Activated CD8-positive, alpha-beta memory T cell treated with anti-CD3 and anti-CD28 coated beads for 4 hours (primary cell): ENCODE measurements around the gene ALOXE3.
A peak's percentile ranks its signal among the peaks of the same experiment; 100 is the strongest.
"Not testable (repeated sequence)": the region's sequence is repeated elsewhere in the genome, so short reads cannot be mapped to it uniquely, and the experiment has no call there.

Experiments used
- DNase-seq, 2 donors: peaks; one replicate each; pipeline ENCODE4 v3.0.0-alpha.2; 2020; ENCODE audit warnings: low read depth in 2 of 2

The ALOXE3 gene

DNA sequence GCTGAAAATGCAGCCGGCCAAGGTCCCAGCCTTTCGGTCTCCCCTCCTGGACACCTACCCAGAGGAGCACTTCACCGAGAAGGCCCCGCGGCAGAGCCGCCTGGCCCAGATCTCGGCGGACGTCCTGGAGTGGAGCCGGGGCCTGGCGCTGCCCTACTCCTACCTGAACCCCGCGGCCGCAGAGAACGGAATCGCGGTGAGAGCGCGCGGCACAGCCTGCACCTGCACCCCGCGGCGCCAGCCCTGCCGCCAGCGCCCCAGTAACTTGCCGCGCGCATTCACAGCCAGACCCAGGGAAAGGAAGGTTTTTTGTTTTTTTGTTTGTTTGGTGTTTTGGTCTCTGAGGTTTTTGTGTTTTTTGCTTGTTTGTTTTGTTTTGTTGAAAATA is 46.0 kb downstream of the ALOXE3 start:
- DNase-seq = no peak

DNA sequence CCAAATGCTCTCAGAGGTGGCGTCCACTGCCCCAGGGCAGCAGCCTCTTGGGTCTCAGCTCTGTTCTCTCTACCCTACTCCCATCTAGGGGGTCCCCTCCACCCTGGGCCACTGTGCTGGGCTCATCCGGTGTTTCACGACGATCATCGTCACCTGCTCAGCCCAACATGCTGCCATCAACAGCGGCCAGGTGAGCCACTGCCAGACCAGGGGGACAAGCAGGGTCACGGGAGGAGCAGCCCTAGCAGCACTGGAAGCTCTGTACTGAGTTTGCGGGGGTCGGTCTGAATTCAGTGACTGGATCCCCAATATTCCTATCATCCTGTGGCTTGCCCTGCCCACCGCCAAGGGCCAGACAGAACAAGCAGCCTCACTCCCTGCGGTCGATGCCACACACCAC is 46.8 kb downstream of the ALOXE3 start:
- no peak for DNase-seq

- no peak for DNase-seq
Observed at GRCh38 chr17:8069587-8069860, 48.8 kb downstream of the ALOXE3 start.

GRCh38 chr17:8068736-8069586 is 49.4 kb downstream of the ALOXE3 start:
- DNase-seq = no peak

- no peak for DNase-seq
Observed at GRCh38 chr17:8067806-8068205, 50.5 kb downstream of the ALOXE3 start.

DNA sequence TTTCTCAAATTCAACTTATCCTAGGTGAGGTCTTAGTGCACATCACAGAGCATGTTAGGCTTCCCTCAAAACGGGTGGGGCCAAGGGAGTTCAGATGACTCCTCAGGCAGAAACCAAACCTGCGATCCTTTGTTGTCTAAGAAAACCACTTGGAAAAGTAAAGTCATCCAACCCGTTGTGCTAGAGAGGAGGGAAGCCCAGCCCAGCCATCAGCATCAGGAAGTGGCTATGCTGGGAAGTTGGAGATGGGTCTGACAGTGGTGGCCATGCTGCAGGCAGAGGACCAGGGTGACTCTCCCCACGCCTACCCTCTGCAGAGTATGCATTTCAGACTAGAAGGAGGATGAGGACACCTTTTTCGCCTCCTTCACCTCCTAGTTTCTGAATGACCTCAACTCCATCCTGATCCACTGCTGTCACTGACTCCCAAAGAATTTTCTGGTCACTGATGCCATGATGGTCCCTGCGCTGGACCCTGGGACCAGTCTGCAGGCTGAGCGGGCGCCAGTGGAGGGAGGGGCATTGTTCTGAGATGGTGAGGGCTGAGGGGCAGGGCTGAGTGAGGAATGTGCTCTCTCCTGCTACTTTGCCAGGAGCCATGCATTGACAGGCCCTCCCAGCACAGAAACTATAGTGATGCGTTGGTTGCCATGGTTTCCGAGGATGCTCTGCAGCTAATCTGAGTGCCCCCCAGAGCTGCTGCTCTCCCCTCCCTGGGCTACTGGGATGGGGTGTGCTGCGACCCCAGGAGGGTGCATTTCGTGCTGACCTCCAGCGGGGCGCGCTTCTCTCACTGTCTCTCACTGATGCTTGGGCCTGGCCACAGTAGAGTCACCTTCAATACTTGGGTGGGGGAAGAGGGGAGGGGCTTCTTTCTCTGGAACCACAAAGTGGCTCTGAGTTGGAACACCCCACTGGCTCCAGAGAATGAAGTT is 51.2 kb downstream of the ALOXE3 start:
- no peak for DNase-seq

GRCh38 chr17:8064561-8065019 is 53.7 kb downstream of the ALOXE3 start:
- no peak for DNase-seq

DNA sequence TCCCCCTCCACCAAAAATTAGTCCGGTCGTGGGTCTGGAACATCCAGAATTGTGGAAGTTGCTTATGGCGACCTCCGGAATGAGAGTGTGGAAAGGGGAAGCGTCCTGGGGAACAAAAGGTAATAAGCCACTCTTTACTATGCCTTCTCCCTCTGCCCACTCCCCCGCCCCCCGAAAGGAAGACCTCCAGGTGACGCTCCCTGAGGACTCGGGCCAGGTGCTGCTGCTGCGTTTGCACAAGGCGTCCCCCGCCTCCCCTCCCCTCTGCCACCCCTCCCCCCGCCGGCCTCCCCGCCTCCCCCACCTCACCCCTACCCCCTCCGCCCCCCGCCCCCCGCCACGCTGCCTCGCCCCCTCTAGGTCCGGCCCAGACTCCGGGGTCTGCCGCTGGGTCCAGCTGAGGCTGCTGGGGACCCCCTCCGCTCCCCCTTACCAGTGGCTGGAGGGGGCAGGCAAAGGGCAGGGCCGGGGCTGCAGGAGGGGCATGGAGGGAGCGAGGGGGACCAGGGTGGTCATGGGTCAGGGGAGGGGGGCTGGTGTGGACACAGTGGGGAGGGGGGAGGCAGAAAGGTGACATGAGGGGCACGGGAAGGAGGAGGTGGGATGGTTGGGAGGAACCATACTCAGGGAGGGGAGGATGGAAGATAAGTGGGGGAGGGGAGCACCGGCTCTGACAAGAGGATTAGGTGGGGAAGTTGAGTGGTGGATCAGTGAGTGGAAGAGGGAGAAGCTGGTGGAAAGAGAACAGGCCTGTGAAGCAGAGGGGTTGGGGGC is 54.4 kb downstream of the ALOXE3 start:
- no peak for DNase-seq

GRCh38 chr17:8062807-8063483 is 55.4 kb downstream of the ALOXE3 start:
- DNase-seq = no peak

DNA sequence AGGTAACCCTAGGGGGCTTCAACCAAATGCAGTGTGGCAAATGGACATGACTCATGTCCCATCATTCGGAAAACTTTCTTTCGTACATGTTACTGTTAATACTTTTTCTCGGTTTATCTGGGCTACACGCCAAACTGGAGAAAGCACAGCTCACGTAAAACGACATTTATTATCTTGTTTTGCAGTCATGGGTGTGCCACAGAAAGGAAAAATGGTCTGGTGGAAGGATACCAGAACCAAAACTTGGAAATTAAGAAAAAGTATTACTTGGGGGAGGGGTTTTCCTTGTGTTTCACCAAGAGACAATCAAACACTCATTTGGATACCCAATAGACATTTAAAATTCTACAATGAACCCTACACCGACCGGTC is 55.9 kb downstream of the ALOXE3 start:
- no peak for DNase-seq

GRCh38 chr17:8061851-8062250 is 56.5 kb downstream of the ALOXE3 start:
- DNase-seq = not testable (repeated sequence)

DNA sequence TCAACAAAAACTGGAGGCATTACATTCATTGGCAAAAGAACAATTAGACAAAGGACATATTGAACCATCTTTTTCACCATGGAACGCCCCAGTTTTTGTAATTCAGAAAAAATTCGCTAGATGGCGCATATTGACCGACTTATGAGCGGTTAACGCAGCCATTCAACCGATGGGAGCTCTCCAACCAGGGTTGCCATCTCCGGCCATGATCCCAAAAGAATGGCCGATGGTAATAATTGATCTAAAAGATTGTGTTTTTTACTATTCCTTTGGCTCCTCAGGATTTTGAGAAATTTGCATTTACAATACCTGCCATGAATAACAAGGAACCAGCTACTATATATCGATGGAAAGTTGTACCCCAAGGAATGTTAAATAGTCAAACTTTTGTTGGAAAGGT is 58.0 kb downstream of the ALOXE3 start:
- peak in 1 of 2 donors; percentile 31 for DNase-seq

DNA sequence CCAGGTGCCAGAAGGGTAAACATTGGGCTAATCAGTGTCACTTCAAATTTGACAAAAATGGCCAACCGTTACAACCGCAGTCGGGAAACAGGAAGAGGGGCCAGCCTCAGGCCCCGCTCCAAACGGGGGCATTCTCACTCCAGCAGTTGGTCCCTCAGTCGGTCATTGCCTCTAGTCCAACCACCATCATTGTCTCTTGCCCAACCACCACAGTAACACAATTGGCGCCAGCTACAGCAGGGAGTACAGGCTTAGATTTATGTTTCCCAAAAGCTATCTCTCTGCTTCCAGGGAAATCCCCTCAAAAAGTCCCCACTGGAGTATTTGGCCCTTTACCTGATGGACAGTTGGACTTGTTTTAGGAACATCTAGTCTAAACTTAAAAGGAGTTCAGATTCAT is 59.2 kb downstream of the ALOXE3 start:
- no peak for DNase-seq

GRCh38 chr17:8057691-8058114 is 60.6 kb downstream of the ALOXE3 start:
- peak in 1 of 2 donors; percentile 31 for DNase-seq

DNA sequence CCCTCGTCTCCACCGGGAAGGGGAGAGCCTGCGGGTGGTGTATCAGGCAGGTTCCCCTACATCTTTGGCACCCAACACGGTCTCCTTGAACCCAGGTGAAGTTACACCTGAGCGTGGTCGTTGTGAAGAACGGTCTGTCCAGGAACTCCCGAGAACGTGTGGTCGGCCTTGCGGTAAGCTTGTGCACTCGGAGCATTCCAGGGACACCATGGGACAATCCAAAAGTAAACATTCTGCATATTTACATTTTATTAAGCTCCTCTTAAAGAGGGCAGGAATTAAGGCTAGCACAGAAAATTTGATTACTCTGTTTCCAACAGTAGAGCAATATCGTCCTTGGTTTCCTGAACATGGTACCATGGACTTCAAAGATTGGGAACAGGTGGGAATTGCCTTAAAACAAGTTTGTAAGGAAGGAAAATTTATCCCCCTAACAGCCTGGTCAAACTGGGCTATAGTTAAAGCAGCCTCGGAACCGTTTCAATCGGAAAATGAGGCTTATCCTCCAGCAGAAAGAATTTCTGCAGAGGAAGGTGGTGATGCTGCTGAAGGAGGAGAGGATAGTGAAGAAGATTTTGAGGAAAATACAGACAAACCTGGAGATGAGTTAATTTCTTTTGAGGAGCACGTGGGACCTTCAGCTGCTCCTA is 61.2 kb downstream of the ALOXE3 start:
- DNase-seq = no peak

GRCh38 chr17:8056232-8056975 is 61.9 kb downstream of the ALOXE3 start:
- peak in 1 of 2 donors; percentile 28 for DNase-seq

DNA sequence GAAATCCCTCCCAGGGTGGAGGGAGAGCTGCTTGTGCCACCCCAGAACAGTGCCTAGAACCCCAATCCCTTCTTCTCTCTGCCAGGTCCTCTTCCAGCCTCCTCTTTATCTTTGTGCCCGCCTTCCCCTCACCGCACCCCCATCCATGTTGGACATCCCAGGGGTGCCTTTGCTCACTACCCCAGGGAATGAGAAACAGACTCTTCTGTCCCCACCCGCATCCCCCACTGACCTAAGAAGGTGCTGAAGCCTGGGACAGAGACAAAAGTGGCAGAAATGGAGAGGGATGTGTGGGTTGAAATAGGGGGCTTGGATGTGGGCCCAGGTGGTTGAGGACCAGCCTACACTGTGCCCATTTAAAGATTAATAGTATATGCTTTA is 62.5 kb downstream of the ALOXE3 start:
- no peak for DNase-seq

DNA sequence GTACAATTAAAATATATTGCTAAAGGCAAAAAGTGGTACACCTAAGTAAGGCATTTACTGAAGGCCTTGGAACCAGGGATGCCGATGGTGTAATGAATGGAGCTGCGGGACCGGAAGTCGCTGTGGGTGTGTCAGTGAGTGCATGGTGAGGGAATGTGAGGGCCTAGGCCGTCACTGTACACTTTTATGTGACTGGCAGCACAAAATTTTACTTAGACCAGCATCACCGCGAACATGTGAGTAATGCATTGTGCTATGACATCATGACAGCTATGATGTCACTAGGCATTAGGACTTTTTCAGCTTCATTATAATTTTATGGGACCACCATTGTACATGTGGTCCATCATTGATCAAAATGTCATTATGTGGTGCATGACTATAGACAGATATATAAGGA is 64.7 kb downstream of the ALOXE3 start:
- no peak for DNase-seq

GRCh38 chr17:8052256-8053252 is 65.8 kb downstream of the ALOXE3 start:
- no peak for DNase-seq
